Peyer's patch (tissue), 4 donors: ENCODE results near the gene GYPB.

Source experiments
- CTCF ChIP-seq, 6 experiments: fragments of 450-650 bp in 4 of 6; fragments of 200-600 bp in 2 of 6; sonication (generic) in 1 of 6; IDR thresholded peaks; one replicate each; pipeline ENCODE4 v1.5.1; 2017 to 2019; ENCODE audit warnings: antibody characterized with exemption in 6 of 6, mild to moderate bottlenecking in 3 of 6, moderate library complexity in 1 of 6
- POLR2A ChIP-seq, 2 donors: fragments of 450-650 bp; IDR thresholded peaks; one replicate each; pipeline ENCODE4 v1.5.1; 2017; ENCODE audit warnings: antibody characterized with exemption in 2 of 2, mild to moderate bottlenecking in 2 of 2, moderate library complexity in 2 of 2

DNA sequence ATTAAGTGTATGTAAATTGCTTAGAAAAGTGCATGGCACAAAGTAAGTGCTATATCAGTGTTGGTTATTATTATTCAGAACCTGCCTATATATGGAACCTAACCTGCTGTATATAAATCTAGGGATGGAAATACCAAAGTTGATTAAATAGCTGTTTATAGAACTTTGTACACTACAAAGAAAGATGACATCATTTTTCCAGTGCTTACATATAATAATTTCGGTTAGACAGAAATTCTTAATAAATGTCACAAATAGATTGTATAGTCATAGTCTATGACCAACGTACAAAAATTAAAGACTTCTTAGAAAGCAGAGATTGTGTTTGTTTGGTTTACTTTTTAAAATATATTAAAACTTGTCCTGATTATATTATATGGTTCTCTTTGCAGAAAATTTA lies 4.4 kb downstream of the GYPB start:
- TF ChIP-seq CTCF (IDR thresholded peaks at IDR 0.05) (no peak), POLR2A (IDR thresholded peaks at IDR 0.05) (no peak)
